Measurements from ENCODE around the gene U2AF2. TPM values are rescaled to one million over a fixed set of nuclear protein-coding genes. Genes with fewer than 3 reads are reported as not detected.
A peak's percentile ranks its signal among the peaks of the same experiment; 100 is the strongest.

Gene U2AF2
- total RNA-seq, 4 donors from 2014 or later: 115 to 242 (median 141) TPM

GRCh38 chr19:55624109-55625003, 30.5 kb upstream of the U2AF2 start, which contains the start of gene ZNF784:
TSS of gene ZNF784 (minus strand) at chr19:55624566. CDS start at chr19:55624561, 5 bp downstream.
- Histone ChIP-seq H3K4me3 (peak within 1 kb of the TSS; percentile 46 to 71 (median 60)), H3K4me1 (peaks cover 4 to 22% (median 6%) of the 10 kb centered on the region in 4 donors), H3K27ac (peak within 1 kb of the TSS; percentile 89 to 99 (median 93)), H3K36me3 (peaks cover 0 to 30% (median 4%) of the 10 kb centered on the region in 3 donors), H3K9me3 (no peaks in the 10 kb centered on the region), H3K27me3 (no peaks in the 10 kb centered on the region)
- TF ChIP-seq CTCF (IDR thresholded peaks at IDR 0.05) (no peak), EP300 (IDR thresholded peaks at IDR 0.05) (peak; percentile 77 to 91), POLR2A (IDR thresholded peaks at IDR 0.05) (peak in 1 of 2 donors; percentile 51)
- peak; percentile 92 to 93 for DNase-seq (ENCODE audit: low spot score in 2 of 2)
- 2% methylated on average over 40 of the region's 56 CpGs for WGBS, 2 donors

GRCh38 chr19:55625004-55625326, 29.9 kb upstream of the U2AF2 start:
- 42 to 44% methylated on average over 11 of the region's 11 CpGs for WGBS, 2 donors
- Histone ChIP-seq H3K9me3 (no peaks in the 10 kb centered on the region), H3K27me3 (no peaks in the 10 kb centered on the region), H3K36me3 (peaks cover 0 to 29% (median 4%) of the 10 kb centered on the region in 3 donors), H3K4me3 (peak overlapping the region; percentile 46 to 71 (median 60)), H3K4me1 (peaks cover 4 to 22% (median 6%) of the 10 kb centered on the region in 4 donors), H3K27ac (peak overlapping the region; percentile 89 to 99 (median 93))
- TF ChIP-seq POLR2A (IDR thresholded peaks at IDR 0.05) (no peak), EP300 (IDR thresholded peaks at IDR 0.05) (no peak), CTCF (IDR thresholded peaks at IDR 0.05) (no peak)
- no peak for DNase-seq (ENCODE audit: low spot score in 2 of 2)

GRCh38 chr19:55626350-55626749, 28.5 kb upstream of the U2AF2 start:
- TF ChIP-seq POLR2A (IDR thresholded peaks at IDR 0.05) (no peak), CTCF (IDR thresholded peaks at IDR 0.05) (no peak), EP300 (IDR thresholded peaks at IDR 0.05) (no peak)
- no peaks in the 10 kb centered on the region for H3K27me3 ChIP-seq
- no peak for DNase-seq (ENCODE audit: low spot score in 2 of 2)
- H3K4me1 ChIP-seq: peaks cover 4 to 22% (median 6%) of the 10 kb centered on the region in 4 donors
- H3K36me3 ChIP-seq: peaks cover 0 to 15% (median under 1%) of the 10 kb centered on the region in 3 donors
- H3K27ac ChIP-seq: no peak overlapping the region
- H3K9me3 ChIP-seq: no peaks in the 10 kb centered on the region
- WGBS, 2 donors: 88 to 89% methylated on average over 11 of the region's 11 CpGs
- H3K4me3 ChIP-seq: no peak overlapping the region

GRCh38 chr19:55632463-55632834, 22.4 kb upstream of the U2AF2 start:
- no peaks in the 10 kb centered on the region for H3K36me3 ChIP-seq
- peak; percentile 91 to 100 for DNase-seq (ENCODE audit: low spot score in 2 of 2)
- peak overlapping the region in 3 of 4 donors; percentile 21 to 78 (median 45) for H3K27ac ChIP-seq
- TF ChIP-seq CTCF (IDR thresholded peaks at IDR 0.05) (peak; percentile 81 to 89 (median 85)), POLR2A (IDR thresholded peaks at IDR 0.05) (no peak)
- H3K4me3 ChIP-seq: no peak overlapping the region
- H3K27me3 ChIP-seq: no peaks in the 10 kb centered on the region
- no peaks in the 10 kb centered on the region for H3K9me3 ChIP-seq
- 21 to 22% methylated on average over 3 of the region's 3 CpGs for WGBS, 2 donors
- peaks cover 0 to 42% (median 21%) of the 10 kb centered on the region in 4 donors for H3K4me1 ChIP-seq

- no peaks in the 10 kb centered on the region for H3K27me3 ChIP-seq
- H3K27ac ChIP-seq: peak overlapping the region in 2 of 4 donors; percentile 100
- no peaks in the 10 kb centered on the region for H3K9me3 ChIP-seq
- DNase-seq (ENCODE audit: low spot score in 2 of 2): no peak
- peaks cover 0 to 5% (median 0%) of the 10 kb centered on the region in 3 donors for H3K36me3 ChIP-seq
- no peak for TF ChIP-seq EP300 (IDR thresholded peaks at IDR 0.05)
- TF ChIP-seq CTCF (IDR thresholded peaks at IDR 0.05): no peak
- no peak for TF ChIP-seq POLR2A (IDR thresholded peaks at IDR 0.05)
- H3K4me3 ChIP-seq: no peak overlapping the region
- WGBS, 2 donors: 85 to 88% methylated on average over 8 of the region's 8 CpGs
- H3K4me1 ChIP-seq: peaks cover 0 to 56% (median 22%) of the 10 kb centered on the region in 4 donors
Observed at GRCh38 chr19:55633861-55634260, 21.0 kb upstream of the U2AF2 start.
